HG03159 (cell line): Measurements from ENCODE around the gene DKKL1.
A peak's percentile ranks its signal among the peaks of the same experiment; 100 is the strongest.

ENCODE experiments used
- ATAC-seq: cut with Tn5 transposase; IDR thresholded peaks from one replicate; pipeline ENCODE4 v1.9.1; 2021; ENCODE audit warnings: mild to moderate bottlenecking, moderate library complexity; ENCODE audit not compliant: unreplicated experiment

The DKKL1 gene

DNA sequence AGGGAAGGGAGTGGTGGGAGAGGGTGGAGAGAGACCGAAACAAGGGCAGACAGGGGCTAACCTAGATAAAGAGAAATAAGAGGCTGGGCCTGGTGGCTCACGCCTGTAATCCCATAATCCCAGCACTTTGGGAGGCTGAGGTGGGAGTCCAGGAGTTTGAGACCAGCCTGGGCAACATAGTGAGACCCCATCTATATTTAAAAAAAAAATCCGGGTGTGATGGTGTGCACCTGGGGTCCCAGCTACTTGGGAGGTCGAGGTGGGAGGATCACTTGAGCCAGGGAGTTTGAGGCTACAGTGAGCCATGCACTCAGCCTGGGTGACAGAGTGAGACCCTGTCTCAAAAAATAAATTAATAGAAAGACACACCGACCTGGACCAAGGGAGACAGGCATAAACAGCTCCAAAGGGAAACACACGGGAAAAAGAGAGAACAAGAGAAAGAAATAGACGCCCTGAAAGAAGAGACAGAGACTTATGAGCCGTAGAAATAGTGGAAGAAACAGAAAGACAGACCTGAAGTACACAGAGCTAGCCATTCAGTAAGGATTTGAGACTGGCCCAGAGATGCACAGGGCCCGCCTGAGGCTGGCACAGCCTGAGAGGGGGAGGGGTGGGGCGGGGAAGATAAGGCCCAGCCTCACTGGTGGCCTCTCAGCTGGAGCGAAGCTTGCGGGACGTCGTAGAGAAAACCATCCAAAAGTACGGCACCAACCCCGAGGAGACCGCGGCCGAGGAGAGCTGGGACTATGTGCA is 26.2 kb upstream of the DKKL1 start:
- ATAC-seq: no peak

DNA sequence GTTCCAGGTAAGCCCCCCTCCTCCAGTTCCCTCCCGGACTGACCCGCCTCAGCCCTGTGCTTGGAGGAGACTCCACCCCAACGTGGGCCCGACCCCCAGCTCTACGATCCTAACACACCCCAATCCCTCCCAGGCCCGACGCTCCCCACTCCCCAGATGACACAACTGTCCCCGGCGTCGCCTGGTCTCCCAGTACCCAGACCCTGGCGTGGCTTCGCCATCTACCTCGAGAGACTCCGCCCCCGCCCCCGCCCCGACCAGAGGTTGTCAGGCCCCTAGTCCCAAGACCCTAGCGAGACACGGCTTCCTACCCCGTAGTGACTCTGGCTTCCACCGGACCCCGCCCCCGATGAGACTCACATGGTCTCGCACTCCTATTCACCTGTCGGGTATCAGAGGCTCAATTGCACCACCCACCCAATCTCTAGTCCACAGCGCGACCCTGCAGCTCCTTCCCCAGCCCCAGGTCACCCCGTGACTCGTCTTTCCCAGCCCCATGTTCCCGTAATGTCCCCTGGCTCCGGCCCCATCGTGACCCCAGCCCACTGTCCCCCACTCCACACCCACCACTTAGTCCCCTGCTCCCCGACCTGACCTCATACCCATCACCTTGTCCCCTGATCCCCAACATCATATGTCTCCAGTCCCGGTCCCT is 25.5 kb upstream of the DKKL1 start:
- ATAC-seq: no peak

DNA sequence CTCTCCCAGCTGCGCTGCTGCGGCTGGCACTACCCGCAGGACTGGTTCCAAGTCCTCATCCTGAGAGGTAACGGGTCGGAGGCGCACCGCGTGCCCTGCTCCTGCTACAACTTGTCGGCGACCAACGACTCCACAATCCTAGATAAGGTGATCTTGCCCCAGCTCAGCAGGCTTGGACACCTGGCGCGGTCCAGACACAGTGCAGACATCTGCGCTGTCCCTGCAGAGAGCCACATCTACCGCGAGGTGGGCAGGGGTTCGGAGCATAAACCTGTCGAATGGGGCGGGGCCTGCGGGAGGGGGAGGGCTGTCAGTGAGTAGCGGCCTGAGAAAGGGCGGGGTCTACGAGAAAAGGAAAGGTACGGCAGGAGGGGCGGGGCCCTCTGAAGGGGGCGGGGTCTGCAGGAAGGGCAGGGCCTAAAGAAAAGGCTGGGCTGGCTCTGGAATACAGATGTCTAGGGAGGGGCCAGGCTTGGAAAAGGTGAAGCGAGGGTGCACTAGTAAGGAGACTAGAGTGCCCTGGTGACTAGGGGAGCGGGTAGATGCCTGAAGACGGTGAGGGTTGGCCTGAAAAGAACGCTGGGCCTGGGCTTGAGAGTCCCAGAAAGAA is 24.9 kb upstream of the DKKL1 start:
- no peak for ATAC-seq

DNA sequence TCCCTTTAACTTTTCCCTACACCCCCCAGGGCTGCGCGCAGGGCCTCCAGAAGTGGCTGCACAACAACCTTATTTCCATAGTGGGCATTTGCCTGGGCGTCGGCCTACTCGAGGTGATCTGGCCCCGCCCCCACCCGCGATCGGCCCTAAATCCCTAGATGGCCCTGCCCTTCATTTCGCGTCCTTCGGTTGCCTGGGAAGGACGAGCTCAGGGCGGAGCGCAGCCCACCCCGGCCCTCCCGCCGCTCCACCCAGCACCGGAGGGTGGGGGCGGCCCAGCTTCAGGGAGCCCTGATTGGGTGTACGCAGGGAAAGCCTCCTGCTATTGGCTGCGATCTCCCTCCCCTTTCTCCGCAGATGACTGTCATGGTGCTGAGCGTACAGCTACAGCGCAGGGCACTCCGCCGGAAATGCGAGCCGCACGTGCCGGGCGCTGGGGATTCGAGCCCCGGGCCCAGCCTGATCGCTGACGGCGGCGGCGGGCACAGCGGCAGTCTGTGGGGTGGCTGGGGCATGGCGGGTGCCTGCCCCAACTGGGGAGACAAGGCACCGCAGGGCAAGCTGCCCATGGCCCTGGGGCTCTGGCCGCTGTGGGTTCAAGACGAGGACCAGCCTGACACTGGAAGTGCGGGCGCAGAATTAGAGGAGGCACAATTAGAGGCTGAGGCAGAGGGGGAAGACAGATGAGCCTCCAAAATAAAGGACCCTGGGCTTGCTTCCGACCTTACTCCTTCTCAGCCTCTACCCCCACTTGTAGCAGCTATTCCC is 24.2 kb upstream of the DKKL1 start:
- no peak for ATAC-seq

DNA sequence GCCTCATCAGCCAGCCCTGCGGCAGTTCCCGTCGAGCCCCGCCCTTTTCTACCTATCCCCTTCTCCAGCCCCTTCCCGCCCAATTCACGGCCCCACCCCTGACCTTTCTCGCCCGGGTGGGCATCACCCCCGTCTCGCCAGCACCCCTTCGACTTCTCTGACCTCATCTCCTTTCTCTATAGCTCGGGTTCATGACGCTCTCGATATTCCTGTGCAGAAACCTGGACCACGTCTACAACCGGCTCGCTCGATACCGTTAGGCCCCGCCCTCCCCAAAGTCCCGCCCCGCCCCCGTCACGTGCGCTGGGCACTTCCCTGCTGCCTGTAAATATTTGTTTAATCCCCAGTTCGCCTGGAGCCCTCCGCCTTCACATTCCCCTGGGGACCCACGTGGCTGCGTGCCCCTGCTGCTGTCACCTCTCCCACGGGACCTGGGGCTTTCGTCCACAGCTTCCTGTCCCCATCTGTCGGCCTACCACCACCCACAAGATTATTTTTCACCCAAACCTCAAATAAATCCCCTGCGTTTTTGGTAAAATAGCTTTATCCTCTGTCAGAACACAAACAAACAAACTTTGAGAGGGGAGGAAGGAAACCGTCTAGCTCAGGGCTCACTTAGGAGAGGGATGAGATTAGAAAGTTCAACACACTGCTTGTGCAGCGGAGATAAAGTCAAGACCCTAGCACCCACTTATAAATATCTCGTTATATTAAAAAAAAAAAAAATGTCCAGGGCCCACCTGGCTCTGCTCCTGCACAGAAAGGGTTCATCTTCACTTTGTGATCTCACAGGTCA is 23.4 kb upstream of the DKKL1 start:
- peak; percentile 74 for ATAC-seq

DNA sequence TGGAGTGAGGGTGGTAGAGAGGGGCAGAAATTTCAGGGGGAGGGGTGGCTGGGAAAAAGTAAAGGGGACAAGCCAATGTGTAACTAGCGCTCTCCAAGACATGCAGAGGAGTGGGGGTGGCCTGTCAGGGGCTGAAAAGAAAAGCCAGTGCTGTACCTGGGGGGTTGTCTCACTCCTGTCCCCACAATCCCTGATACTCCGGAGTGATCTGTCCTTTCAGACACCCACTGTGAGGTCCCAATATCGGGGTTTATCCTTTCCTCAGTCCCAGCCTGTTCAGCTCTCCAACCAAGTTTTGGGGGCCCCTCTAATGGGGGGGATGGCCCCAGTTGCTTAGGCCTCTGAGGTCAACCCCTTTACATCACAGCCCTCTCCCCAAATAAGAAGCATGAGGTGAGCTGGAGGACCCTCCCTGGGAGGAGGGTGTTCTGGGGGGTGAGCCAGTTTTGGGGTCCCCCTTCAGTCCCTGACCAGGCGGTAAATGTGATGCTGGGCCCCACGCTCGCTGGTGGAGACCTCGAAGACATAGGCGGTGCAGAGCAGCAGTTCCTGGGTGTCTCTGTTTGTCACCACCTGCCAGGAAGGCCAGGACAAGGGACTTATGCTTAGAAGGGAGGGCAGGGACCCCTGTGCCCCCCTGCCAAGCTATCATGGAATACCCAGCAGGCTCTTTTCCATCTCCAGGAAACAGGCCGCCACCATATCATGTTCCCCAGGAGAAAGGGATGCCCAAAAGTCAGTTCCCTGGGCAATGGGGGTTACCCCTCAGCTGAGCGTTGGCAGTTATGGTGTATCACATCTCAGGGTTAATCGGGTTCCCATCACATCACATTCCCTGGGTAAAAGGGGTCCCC is 22.6 kb upstream of the DKKL1 start:
- no peak for ATAC-seq

DNA sequence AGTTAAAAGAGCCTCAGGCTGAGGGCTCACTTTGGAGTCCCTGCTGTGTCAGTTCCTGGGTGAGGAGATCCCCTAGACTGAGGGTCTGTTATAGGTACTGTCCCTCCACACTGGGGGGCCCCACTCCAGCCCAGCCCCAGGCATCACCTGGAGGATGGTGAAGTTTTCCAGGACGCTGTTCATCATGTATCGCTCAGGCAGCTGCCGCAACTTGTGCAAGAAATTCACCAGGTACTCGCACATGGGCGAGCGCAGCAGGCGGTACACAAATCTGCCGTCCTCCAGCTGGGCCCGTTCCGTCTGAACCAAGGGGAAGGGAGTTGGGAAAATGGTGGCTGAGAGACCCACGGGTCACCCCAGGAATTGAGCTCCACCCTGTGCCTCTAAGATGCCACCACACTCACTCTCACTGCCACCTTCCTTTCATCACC is 21.4 kb upstream of the DKKL1 start:
- no peak for ATAC-seq

DNA sequence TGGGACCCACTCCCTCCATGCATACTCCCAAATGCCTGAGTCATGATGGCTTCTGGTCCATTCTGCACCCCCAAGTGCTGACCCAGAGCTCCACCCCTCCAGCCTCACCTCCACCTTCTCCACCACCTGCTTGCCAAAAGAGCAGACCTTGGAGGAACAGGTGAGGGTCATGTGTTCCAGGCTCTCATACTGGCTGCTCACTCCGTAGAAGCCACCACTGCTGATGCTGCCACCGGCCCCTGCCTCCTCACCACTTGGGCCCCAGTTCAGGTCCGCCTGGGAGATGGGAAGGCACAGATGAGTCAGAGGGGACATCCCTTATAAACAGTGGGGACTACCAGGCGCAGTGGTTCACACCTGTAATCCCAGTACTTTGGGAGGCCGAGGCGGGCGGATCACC is 20.6 kb upstream of the DKKL1 start:
- ATAC-seq: no peak

DNA sequence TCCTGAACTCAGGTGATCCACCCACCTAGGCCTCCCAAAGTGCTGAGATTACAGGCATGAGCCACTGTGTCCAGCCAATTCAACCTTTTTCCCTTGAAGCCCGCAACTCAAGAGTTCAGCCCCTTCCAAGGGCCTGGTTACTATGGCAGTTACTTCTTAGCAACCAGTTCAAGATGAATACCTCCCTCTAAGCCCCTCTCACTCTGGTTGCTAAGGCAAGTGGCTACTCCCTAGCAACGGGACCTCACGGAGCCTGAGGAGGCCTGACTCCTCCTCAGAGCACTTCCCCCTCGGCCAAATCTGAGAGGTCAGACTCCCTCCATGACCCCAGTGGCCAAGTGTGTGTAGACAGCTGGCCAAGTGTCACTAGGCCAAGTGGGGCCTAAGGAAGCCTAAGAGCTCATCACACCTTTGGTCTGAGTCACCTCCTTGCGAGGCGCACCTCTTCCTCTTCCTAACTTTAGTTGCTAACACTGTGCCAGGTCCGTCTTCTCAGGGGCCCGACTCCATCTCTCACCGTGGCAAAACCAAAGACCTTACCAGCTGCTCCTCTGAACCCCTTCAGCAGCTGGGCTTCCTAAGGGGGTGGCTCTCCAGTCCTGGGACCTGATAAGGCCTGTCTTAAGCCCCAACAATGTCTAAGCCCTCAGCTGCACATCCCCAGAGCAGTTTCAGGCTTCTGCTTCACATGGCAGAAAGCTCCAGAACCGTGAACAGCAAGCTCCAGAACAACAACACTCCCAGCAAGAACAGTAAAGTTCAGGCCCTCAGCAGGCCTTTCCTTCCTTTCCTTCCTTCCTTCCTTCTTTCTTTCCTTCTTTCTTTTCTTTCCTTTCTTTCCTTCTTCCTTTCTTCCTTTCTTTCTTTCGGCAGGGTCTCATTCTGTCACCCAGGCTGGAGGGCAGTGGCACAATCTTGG is 18.9 kb upstream of the DKKL1 start:
- no peak for ATAC-seq

DNA sequence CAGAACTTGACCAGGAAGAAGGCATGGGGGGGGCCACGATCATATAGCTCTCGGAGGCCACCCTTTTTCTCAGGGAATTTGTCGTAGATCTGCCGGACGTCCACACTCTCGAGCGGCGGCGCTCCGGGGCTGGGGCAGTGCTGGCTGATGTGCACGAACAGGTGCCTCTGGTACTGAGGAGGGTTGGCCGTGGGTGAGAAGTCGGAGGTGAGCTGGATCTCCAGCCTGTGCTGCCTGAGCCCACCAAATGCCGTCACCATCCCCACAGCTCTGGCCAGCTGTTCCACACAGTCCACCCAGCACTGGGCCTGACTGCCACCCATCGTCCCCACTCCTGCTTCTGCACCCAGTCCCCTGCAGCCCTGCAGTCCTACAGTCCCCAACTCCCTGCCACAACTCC is 16.5 kb upstream of the DKKL1 start:
- ATAC-seq: no peak

DNA sequence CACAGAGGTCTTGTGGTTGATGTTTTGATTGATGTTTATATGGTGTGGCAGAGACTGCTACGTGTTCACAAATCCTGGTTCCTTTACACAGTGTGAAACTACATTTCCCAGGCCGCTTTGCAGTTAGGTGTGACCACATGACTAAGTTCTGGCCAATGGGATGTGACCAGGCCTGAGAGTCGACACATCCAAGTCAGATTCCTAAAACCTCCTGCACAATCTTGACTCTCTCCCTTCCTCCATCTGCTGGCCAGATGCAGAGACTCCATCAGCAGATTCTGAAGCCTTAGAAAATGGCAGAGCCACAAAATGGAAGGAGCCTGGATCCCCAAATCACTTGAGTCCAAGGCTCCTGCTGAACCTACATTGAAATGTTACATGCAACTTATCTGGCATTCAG is 15.8 kb upstream of the DKKL1 start:
- ATAC-seq: no peak

DNA sequence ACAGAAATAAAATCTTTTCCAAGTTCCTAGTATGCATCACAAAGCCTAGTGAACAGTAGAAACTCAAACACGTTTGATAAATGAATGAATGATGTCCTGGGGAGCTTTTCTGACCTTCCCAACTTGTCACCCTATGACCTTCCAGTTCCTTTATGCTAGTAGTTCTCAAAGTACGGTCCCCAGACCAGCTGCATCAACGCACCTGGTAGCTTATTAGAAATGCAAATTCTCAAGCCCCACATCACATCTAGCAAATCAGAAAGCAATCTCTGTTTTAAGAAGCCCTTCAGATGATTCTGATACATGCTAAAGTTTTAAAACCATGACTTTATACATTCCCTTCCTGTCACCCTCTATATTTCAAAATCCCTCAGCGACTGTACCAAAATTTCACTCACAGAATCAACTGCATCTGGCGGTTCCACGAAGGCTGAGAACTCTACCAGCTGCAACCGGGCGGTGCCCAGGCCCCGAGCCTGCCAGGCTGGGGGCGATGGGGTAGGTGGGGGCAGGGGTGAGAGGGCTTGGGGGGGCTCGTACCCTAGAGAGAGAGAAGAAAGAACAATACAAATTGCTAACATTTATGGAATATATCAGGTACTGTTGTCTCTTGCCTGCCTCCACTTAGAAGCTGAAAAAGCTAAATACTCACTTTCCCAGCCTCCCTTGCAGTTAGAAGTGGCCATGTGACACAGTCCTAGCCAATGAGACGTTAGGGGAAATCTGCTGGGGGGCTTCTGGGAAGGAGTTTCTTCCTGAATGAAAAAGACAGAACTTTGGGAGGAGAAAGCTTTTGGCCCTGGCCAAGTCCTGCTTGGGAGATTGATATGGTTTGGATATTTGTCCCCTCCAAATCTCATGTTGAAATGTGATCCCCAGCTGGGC is 15.1 kb upstream of the DKKL1 start:
- ATAC-seq: no peak

DNA sequence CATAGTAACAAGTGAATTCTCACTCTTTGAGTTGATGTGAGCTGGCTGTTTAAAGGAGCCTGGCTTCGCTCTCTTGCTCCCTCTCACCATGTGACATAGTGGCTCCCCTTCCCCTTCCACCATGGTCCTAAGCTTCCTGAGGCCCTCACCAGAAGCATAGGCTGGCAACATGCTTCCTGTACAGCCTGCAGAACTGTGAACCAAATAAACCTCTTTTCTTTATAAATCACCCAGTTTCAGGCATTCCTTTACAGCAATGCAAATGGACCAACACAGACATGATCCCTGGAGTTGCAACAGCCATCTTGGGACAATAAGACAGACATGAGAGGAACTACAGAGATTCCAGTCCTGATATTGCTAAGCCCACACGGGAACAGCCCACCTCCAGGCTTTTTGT is 14.1 kb upstream of the DKKL1 start:
- no peak for ATAC-seq

DNA sequence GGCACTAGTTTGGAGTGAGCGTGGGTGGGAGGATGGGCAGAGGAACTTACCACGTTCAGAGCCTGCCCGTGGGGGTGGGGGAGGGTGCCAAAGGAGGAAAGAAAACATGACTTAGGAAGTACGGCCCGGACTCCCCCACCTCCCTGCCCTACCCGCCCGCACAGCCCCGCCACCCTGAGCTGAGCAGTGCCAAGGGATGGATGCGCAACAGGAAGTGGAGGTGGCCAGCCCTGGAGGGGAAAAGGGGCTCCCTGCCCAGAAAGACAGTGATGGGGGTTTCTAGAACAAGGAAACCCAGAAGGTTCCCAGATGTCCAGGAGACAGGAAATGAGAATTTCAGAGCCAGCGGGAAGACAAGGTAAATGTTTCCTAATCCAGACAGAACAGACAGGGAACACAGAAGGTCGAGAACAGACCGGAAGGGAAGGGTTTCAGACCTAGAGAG is 7.7 kb upstream of the DKKL1 start:
- ATAC-seq: no peak

DNA sequence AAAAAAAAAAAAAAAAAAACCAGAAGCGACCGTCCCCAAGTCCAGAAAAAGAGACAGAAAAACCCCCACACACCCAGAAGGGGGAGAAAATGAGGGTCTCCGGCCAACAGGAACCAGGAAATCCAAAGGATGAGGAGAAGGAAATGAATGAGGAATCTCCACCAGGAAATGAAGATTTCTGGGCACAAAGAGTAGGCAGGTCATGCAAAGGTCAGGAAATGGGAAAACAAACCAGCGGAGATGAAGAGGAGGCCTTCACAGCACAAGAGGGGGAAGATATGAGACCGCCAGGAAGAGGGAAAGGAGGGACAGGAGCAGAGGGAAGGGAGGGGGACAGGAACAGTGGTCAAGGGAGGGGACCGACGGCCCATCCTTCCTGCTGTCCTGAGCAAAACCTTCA is 7.3 kb upstream of the DKKL1 start:
- ATAC-seq: no peak

DNA sequence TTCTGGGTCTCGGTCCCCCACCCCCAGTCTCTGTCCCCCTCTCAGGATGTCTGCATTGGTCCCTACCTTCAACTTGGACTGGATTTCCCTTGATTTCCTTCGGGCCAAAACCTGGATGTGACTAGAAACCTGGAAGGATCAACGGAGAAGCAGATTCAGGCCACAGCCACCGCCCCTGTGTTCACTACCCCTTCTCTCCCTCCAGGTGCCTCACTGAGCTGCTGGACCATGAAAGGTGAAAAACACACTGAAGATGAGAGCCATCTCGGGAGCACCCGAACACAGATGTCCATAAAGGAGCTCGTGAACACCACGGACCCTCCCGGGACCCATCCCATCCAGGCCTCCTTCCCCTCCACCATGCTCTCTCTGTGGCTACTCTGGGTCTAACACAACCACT is 6.5 kb upstream of the DKKL1 start:
- no peak for ATAC-seq
